Activated CD4-positive, alpha-beta T cell treated with anti-CD3 and anti-CD28 coated beads, Interleukin-2, amount 50 U/mL, for 1 hour (primary cell): Measurements from ENCODE around the gene DISP1.
"Not testable (repeated sequence)": the region's sequence is repeated elsewhere in the genome, so short reads cannot be mapped to it uniquely, and the experiment has no call there.

Source experiments
- DNase-seq: peaks from one replicate; pipeline ENCODE4 v3.0.0-alpha.2; 2020

Gene DISP1

DNA sequence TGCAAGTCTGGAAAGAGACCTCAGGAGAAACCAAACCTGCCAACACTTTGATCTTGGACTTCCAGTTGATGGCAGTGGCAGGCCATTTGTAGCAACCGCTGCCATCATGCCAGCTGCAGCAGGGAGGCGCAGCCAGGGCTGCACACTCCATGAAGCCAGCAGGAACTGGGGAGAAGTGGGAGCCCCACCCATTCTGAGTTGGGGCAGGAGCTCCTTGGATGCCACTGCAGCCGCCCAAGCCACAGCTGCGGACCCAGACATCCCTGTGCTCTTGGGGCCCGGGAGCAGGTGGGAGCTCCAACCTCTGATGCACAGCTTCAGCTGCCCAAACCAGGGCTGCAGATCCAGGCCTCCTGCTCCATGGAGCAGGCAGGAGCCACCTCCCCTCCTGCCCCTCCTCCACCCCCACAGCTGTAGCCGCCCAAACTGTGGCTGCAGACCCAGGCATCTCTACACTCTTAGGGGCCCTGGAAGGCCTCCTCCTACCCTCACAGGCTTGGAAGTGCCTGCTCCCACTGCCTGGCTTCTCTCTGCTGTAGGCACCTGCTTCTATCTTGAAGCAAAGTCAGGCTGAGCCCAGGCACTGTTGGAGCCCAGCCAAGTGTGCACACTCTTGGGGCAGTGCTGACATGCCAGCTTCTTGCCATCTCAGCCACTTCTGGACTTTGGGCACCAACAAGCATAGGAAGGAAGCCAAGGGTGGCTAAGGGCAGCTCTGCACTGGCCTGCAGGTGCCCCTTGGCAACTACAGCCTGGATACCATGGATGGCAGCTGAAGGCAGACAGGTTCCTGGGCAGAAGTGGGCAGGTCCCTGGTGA, 20.0 kb upstream of the DISP1 start:
- DNase-seq: no peak

DNA sequence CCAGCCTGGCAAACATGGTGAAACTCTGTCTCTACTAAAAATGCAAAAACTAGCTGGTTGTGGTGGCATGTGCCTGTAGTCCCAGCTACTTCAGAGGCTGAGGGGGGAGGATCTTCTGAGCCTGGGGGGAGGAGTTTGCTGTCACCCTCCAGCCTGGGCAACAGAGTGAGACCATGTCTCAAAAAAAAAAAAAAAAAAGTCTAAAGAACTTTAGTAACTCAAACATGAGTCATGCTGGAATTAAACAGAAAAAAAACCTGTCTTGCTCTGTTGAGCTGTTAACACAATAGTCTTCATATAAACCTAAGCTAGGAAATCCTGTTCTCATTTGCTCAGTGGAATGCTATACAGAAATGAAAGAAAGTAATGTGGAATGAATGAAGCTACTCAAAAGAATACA, 16.7 kb upstream of the DISP1 start:
- no peak for DNase-seq

DNA sequence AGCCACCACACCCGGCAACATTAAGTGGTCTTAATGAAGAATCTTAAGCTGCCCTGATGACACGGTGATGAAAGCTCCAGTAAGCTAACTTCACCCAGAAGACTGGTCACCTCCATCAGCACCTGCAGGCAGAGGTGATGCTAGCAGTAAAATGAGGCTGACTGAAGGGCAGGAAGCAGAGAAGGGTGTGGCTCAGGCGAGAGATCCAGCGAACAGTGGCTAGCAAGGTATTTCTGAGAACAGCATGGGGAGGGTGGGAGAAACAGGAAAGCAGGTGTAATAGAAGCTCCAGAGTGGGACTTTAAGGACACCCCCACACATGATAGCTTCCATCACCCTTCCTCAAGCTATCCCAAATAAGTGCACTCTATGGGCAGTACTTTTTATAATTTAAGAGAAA, 15.9 kb upstream of the DISP1 start:
- no peak for DNase-seq

DNA sequence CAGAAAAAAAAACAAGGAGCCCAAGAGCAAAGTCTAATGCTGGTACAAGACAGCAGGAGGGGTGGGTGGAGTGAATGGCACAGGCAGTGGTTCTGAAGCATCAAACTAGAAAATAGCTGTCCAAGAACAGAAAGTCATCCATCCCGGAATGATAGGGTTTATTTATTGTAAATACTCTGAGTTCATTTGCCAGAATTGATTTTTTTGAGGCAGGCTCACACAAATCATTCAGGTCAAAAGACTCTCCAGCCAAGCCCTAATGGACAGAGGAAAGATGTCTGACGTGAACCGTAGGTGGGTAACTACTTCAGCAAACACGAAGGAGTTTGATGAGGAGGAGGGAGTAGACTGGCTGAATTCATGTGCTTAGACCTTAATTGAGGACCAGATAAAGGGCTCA, 13.8 kb upstream of the DISP1 start:
- no peak for DNase-seq

DNA sequence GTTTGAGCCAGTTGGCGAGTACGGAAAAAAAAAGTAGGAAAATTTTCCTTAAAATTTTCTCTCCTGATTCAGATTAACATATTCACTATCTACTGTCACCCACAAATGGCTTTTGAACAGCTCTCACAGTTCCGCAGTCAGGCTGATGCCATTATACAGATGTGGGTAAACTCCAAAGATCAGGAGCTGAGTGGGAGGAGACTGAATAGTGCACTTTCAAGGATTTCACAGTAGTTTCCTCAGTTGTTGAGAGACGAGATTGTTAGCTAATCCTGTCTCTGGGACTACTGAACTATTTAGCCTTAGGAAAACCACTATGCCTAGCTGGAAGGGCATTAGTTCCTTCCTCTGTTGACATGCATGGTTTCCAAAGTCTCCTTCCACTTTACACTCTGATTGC, 3.2 kb upstream of the DISP1 start:
- no peak for DNase-seq

DNA sequence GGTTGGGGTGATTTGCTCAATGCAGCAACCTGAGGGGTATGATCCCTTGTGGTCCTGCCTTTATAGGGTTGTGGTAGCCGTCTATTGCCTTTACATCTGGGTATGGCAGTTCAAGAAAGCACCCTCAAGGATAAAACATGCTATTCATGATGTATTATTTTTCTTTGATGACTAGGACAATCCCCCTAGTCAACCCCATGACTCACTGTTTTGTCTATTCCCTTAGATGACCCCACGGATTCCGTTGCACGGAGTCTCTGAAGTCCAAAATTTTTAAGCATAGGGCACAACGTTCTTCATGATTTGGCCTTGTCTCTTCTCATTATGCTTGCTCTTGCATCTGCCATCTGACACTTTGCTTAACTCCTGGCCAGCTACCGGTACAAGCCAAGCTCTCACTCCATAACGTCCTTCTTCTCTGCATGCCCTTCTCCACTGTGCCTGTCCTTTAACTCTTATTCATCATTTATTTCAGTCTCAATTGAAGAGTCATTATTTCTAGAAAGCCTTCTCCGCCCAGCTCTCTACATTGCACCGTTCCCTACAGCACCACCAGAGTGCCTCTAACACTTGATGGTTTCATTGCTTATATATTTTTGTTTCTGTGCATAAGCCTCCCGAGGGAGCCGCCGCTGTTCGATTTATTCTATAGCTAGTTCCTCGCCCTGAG, 838 bp upstream of the DISP1 start:
- DNase-seq: no peak

DNA sequence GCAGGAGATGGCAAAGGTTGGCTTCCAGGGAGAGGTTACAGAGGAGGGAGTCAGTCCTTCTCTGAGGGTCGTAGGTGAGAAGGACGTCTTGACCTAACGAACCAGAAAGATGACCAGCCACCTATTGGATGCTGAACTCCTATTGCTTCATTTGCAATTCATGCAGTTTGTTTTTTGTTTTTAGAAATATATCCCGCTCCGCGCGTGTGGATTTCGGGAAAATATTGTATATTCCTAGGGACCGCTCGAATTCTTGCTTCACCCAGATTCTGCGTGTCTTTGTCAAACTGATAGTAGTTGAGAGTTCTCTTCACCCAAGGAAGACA, 564 bp downstream of the DISP1 start:
- no peak for DNase-seq

DNA sequence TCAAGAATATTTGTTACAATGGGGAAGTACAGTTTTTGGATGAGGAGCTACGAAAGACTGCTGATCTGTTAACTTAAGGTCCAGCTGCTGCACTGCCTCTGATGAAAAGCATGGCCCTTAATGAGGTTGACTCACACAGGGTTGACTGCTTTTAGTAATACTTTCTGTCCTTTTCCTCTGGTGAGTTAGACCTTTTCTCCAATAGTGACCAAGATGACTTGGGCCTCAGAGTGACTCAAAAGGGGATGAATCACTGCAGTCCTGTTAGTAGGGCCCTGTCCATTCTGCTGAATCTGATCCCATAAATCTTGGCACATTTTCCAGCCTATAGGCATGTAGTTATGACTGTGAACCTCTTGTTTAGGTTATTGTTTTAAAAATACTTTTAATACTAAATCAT, 2.7 kb downstream of the DISP1 start:
- DNase-seq: no peak

DNA sequence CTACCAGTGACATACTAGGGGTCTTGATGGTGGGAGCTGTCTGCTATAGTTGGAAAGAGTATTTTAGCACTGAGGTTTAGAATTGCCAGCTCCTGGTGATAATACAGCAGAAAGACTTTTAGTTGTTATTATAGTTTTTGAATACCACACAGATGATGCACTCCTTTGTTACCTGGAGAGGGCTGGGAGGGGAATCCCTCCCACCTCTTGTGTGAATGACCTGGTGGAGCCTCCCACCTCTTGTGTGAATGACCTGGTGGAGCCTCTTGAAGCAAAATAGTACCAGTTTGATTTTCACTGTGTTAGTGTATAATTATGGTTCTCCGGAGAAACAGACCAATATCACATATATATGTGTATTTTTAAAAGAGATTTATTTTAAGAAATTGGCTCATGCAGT, 3.3 kb downstream of the DISP1 start:
- no peak for DNase-seq

DNA sequence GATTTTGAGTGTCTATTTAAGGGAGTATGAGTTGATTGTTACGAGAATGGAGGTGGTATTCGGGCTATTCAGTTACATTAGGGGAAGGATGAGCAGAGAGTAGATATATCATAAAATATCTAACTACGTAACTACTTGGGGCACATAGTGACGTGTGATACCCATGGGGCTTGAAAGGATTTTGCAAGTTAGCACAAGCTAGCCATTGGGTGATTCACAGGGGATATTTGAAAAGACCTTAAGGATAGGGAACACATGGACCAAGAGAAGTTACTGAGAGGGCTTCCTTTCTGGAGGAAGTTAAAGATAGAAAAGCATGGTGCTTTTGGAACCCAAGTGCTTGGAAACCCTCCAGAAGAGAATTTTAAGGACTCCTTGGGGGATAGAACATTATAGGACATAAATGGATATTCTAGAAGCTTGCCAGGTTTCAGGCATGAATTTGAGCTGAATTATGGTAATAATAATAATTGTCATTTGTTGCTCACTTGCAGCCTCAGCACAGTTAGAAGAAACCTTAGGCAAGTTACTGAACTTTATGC, 5.4 kb downstream of the DISP1 start:
- no peak for DNase-seq

DNA sequence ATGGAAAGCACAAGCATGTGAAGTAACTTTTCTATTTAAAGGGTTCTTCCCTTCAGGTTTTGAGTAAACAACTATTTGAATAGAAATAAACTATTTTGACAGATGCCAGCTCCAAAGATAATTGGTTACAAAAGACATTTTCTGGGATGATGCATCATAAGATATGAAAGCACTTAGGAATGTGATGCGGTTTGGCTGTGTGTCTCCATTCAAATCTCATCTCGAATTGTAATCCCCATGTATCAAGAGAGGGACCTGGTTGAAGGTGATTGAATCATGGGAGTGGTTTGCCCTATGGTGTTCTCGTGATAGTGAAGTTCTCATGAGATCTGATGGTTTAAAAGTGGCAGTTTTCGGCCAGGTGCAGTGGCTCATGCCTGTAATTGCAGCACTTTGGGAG, 6.4 kb downstream of the DISP1 start:
- no peak for DNase-seq

DNA sequence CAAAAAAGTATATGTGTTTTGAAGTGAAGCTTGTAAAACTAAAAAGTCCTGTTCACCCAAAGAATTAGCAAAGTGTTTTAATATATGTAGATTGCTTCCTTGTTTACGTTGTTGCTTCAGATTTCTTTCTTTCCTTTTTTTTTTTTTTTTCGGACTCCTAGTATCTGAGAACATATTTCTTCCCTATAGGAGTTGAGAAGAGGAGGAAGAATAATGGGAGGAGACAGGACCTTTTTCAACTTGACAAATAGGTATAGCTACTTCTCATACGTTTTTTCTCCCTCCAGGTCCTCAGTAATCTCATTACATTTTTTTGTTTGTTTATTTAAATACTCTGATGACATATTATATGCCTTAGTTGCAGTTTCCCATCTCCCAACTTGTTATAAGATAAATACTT, 8.9 kb downstream of the DISP1 start:
- DNase-seq: no peak

DNA sequence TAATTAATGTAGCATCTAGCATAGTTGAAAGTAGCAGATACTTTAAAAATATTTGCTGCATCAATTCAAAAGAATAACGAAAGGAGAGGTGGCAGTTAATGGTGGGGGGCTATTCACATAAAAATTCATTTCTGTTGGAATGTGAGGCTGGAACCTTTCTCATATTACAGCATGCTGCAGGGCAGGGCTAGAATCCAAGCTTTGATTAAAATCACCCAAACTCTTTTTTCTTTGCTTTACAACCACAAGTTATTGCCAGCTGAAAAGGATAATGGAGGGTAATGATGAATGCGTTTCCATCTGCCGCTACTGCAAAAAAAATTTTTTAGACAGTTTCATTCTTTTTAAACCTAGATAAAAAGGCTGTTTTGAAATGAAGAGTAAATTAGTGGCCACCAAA, 9.8 kb downstream of the DISP1 start:
- no peak for DNase-seq

DNA sequence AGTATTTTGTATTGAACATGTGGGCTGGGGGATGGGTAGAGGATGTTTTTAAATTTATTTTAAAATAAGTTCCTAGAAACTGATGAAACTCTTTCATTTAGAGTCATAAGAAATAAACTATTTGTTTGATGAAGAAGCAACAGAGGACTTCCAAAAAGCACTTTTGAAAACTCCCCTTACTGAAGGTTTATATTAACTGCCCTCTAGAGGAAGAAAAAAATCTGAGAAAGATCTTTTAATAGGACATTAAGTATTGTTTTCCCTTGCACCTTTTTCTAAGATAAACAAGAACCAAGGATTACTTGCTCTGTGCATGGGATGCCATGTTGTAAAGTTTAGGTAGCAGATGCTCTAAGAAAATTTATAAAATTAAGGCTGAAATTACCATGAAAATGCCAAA, 14.1 kb downstream of the DISP1 start:
- no peak for DNase-seq

DNA sequence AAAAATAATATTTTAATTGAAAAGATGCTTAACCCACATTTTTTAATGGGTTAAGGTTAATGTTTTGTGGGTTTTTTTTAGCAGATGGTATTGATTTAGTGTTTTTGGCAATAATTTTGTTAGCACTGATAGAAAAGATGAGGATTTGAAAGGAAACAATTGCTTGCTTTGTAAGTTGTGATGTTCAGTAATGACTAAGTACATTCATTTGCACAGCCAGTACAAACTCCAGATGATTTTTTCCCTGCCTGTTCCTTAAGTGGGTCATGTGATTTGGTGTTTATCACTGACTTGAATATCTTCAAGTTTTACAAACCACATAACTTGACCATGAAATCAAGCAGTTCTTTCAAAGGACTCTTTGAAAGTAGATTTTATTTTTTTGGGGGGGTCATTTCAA, 15.0 kb downstream of the DISP1 start:
- DNase-seq: no peak

DNA sequence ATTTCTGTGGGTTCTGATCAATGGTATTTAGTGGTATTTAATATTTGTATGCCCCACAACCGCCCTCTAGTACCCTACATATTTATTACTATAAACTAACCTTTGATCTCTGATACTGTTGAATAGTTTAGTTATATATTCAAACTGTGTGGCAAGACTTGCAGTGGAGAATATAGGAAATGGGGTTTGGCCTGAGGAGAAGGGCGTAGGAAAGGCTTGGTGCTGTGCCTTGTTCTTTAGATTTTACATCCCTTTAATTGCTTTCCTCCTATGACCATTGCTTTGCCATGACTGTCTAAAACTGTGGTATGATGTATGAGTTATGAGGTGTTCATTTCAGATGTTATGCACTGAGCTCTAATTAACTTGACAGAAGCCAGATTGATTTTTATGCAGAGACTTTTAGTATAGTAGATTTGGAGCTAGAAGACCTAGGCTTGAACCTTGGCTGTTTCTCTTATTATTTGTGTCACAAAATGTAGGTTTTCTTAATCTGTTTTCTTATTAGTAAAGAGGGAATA, 18.6 kb downstream of the DISP1 start:
- no peak for DNase-seq

DNA sequence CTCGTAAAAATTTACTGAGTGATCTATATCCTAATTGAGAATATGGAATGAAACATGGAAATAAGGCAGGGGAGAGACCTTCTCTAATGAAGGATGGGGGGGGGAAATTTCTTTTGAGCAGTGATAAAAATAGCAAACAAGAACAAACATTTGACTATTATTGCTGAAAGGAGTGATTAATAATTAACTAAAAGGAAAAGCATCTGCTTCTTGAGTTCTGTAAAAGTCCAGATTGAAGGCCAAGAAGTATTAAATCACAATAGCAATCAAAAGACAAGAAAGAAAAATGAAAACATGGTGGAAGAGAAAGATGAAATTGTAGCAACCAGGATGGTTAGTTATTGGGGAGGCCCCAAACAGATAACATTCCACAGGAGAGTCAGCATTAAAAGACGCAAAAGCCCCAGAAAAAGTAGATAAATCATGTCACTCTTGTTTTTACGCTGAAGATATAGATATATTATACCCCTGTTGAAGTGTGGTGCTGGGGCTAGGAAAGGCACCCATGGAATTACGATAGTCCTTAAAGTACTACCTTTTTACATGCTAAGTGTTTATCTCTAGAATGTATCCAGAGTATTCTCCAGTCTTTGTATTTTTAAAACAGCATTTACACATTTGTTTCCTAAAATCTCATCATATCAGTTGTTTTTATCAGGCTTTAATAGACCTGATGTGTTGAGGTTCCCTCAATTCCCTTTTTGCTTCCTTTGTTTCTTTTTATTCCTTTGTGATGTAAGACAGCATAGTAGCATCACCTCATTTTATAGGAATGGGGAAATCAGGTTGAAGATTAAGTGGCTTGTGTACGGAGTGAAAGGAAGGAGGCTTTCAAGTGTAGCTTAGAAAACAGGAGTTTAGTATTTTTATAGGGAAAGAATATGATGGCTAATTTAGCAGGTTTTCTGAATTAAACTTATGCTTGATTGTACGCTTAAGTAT, 28.9 kb downstream of the DISP1 start:
- DNase-seq: no peak

DNA sequence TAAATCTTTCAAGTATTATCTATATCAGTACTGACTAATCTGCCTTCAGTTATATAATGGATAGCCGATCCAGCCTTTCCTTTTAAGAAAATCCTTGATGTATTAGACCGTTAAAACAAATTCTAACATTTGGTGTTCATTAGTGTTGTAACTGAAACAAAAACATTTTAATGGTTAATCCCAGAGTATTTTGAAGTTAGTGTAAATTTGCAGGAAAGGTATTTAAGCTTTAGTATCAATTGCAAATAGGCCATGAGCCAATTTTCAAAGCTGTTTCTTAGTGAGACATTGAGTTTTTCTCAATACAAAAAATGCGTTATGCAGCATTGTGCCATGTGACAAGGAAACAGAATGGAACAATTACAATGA, 29.6 kb downstream of the DISP1 start:
- DNase-seq: no peak

DNA sequence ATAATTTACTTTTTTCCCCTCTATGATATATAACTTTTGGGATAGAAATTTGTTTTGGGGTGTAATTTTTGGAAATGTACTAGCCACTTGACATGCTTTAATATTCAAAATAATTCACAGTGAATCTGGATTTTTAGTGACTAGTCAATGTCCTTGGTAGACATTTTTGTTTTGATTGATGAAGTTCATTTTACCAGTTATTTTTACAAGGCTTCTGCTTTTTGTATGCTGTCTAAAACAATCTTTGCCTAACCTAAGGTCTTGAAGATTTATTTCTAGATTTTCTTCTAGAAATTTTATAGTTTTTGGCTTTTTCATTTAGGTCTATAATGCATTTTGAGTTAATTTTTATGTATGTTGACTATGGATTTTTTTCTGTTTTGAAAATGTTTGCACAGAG, 30.9 kb downstream of the DISP1 start:
- no peak for DNase-seq

DNA sequence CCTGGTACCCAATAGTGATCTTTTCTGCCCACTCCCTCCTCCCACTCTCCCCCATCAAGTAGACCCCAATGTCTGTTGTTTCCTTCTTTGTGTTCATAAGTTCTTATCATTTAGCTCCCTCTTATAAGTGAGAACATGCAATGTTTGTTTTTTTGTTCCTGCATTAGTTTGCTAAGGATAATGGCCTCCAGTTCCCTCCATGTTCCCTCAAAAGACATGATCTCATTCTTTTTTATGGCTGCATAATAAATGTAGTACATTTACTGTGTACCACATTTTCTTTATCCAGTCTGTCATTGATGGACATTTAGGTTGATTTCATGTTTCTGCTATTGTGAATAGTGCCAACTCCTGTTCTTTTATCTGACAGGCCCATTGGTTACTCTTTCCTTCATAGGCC, 35.7 kb downstream of the DISP1 start:
- not testable (repeated sequence) for DNase-seq

DNA sequence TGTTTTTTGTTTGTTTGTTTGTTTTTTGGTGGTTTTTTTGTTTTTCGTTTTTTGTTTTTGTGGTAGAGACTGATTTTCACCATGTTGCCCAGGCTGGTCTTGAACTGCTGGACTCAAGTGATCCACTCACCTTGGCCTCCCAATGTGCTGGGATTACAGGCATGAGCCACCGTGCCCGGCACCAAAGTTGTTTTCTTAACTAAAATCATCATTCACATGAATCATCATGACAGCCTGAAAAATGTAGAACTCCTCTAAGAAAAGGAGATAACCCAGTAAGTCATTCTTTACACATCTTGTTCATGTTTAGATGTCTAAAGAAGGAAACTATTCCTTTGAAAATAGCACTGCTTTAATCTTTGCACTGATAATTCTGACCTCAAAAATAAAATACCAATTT, 37.5 kb downstream of the DISP1 start:
- DNase-seq: no peak

DNA sequence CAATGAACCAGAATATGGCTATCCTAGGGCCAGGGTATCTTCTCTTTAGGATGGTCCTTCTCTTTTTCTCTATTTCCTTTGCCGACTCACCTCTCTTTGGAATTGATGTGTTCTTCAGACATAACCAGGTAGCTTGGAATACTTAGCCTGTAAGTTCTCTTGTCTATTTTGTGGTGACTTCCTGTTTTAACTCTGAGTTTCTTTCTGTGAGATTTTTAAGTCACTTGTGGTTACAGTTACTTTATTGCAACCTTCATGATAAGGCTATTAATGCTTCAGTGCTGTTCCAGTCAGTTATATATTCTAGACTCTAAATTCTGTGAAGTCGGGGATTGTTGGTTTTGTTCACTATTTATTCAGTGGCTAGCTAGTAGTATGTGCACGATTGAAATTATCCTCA, 46.2 kb downstream of the DISP1 start:
- DNase-seq: no peak
